OCI-LY1 (cell line): ENCODE measurements around the gene PHACTR4.

Experiments
- H2AFZ ChIP-seq: fragments of 200-600 bp; sonication (generic), shearing (Covaris generic); 2 replicates; pipeline ENCODE4 v1.6.0; 2014; ENCODE audit warnings: antibody characterized with exemption, mild to moderate bottlenecking, low read length
- H3F3A ChIP-seq: fragments of 200-600 bp; sonication (generic), shearing (Covaris generic); 2 replicates; pipeline ENCODE4 v1.6.0; 2014; ENCODE audit warnings: mild to moderate bottlenecking, antibody characterized with exemption, low read length, moderate library complexity; ENCODE audit not compliant: insufficient read depth
- H3K27ac ChIP-seq: fragments of 200-600 bp; sonication (generic); 2 replicates; pipeline ENCODE4 v1.5.1; 2014; ENCODE audit warnings: low read length, mixed run types, mild to moderate bottlenecking, low read depth; ENCODE audit not compliant: poor library complexity, severe bottlenecking
- H3K27me3 ChIP-seq: fragments of 200-600 bp; sonication (generic); 2 replicates; pipeline ENCODE4 v1.6.0; 2014; ENCODE audit warnings: antibody characterized with exemption, mild to moderate bottlenecking, low read length, moderate library complexity; ENCODE audit not compliant: insufficient read depth
- H3K36me3 ChIP-seq: fragments of 200-600 bp; sonication (generic); 2 replicates; pipeline ENCODE4 v1.6.1; 2014; ENCODE audit warnings: mild to moderate bottlenecking, antibody characterized with exemption, low read length, moderate library complexity, mixed read lengths; ENCODE audit not compliant: insufficient read depth
- H3K4me1 ChIP-seq: fragments of 200-600 bp; sonication (generic); 2 replicates; pipeline ENCODE4 v1.5.1; 2014; ENCODE audit warnings: mild to moderate bottlenecking, low read length, moderate library complexity; ENCODE audit not compliant: insufficient read depth, severe bottlenecking
- H3K4me2 ChIP-seq: fragments of 200-600 bp; sonication (generic), shearing (Covaris generic); 2 replicates; pipeline ENCODE4 v1.6.1; 2014; ENCODE audit warnings: low read length
- H3K4me3 ChIP-seq: fragments of 200-600 bp; sonication (generic); 2 replicates; pipeline ENCODE4 v1.5.1; 2014; ENCODE audit warnings: low read length, low read depth, mild to moderate bottlenecking, mixed read lengths; ENCODE audit not compliant: poor library complexity, severe bottlenecking
- H3K79me2 ChIP-seq: fragments of 200-600 bp; shearing (Covaris generic); 2 replicates; pipeline ENCODE4 v1.6.1; 2016; ENCODE audit warnings: mixed run types, low read length, mixed read lengths; ENCODE audit not compliant: insufficient read depth
- H3K9ac ChIP-seq: fragments of 200-600 bp; sonication (generic), shearing (Covaris generic); 2 replicates; pipeline ENCODE4 v1.6.1; 2014; ENCODE audit warnings: mild to moderate bottlenecking, low read length, mixed read lengths
- H3K9me2 ChIP-seq: fragments of 200-600 bp; sonication (generic), shearing (Covaris generic); 2 replicates; pipeline ENCODE4 v1.6.1; 2014; ENCODE audit warnings: low read depth, mild to moderate bottlenecking, low read length, mixed read lengths
- H3K9me3 ChIP-seq: fragments of 200-600 bp; shearing (Covaris generic); 2 replicates; pipeline ENCODE4 v1.6.1; 2014; ENCODE audit warnings: low read length, mixed read lengths
- H4K20me1 ChIP-seq: fragments of 200-600 bp; sonication (generic), shearing (Covaris generic); 2 replicates; pipeline ENCODE4 v1.6.0; 2016; ENCODE audit warnings: mild to moderate bottlenecking, low read length; ENCODE audit not compliant: insufficient read depth
- CTCF ChIP-seq: fragments of 200-600 bp; sonication (generic), shearing (Covaris generic); IDR thresholded peaks from 2 replicates; pipeline ENCODE4 v1.5.1; 2017; ENCODE audit warnings: mild to moderate bottlenecking, antibody characterized with exemption, low read length, moderate library complexity, mixed read lengths
- EZH2 ChIP-seq: fragments of 200-600 bp; sonication (generic), shearing (Covaris generic); IDR thresholded peaks from 2 replicates; pipeline ENCODE4 v1.8.0; 2017; ENCODE audit warnings: borderline replicate concordance, mixed run types, mild to moderate bottlenecking, antibody characterized with exemption, low read length, moderate library complexity, mixed read lengths

PHACTR4 gene

GRCh38 chr1:28509705-28510272 lies 140.2 kb downstream of the PHACTR4 start:
- Histone ChIP-seq H3K79me2 (peaks cover 25% of the 10 kb centered on the region), H3F3A (peaks cover 45% of the 10 kb centered on the region)

GRCh38 chr1:28510273-28510969 lies 140.9 kb downstream of the PHACTR4 start:
- Histone ChIP-seq H3K27ac (peak overlapping the region; percentile 88), H3K27me3 (no peaks in the 10 kb centered on the region), H3K9me2 (no peaks in the 10 kb centered on the region), H3K4me2 (peak overlapping the region; percentile 96), H3K79me2 (peaks cover 25% of the 10 kb centered on the region), H4K20me1 (no peaks in the 10 kb centered on the region), H3F3A (peaks cover 45% of the 10 kb centered on the region), H2AFZ (no peak overlapping the region), H3K4me1 (peaks cover 41% of the 10 kb centered on the region), H3K9ac (peak overlapping the region; percentile 81; the same call in 1 of the 2 replicates), H3K36me3 (peaks cover 84% of the 10 kb centered on the region), H3K9me3 (no peaks in the 10 kb centered on the region), H3K4me3 (peak overlapping the region; percentile 89)
- TF ChIP-seq EZH2: no peak
- no peak for TF ChIP-seq CTCF

More at GRCh38 chr1:28509705-28510272, 140.2 kb downstream of the PHACTR4 start:
- Histone ChIP-seq H3K9me3 (no peaks in the 10 kb centered on the region), H4K20me1 (no peaks in the 10 kb centered on the region), H3K27ac (peak overlapping the region; percentile 88), H3K4me2 (peak overlapping the region; percentile 96), H3K4me3 (peak overlapping the region; percentile 89), H2AFZ (no peak overlapping the region), H3K4me1 (peaks cover 44% of the 10 kb centered on the region), H3K36me3 (peaks cover 82% of the 10 kb centered on the region), H3K9me2 (no peaks in the 10 kb centered on the region), H3K9ac (peak overlapping the region; percentile 81), H3K27me3 (no peaks in the 10 kb centered on the region)
- TF ChIP-seq CTCF (no peak), EZH2 (no peak)

- peaks cover 84% of the 10 kb centered on the region for H3K36me3 ChIP-seq
- peak overlapping the region; percentile 88 for H3K27ac ChIP-seq
- H3K9me3 ChIP-seq: no peaks in the 10 kb centered on the region
- H3K4me2 ChIP-seq: peak overlapping the region; percentile 96
- H3F3A ChIP-seq: peaks cover 45% of the 10 kb centered on the region
- H3K9ac ChIP-seq: no peak overlapping the region; the same call in 1 of the 2 replicates
- H4K20me1 ChIP-seq: no peaks in the 10 kb centered on the region
- TF ChIP-seq EZH2 (no peak), CTCF (no peak)
- H3K4me3 ChIP-seq: peak overlapping the region; percentile 89
- H3K4me1 ChIP-seq: peaks cover 41% of the 10 kb centered on the region
- H3K9me2 ChIP-seq: no peaks in the 10 kb centered on the region
- H3K27me3 ChIP-seq: no peaks in the 10 kb centered on the region
- peaks cover 23% of the 10 kb centered on the region for H3K79me2 ChIP-seq
- H2AFZ ChIP-seq: no peak overlapping the region
Observed at GRCh38 chr1:28510970-28511440, 141.5 kb downstream of the PHACTR4 start.
